ENCODE results near the gene PSMA4. TPM values are rescaled to one million over a fixed set of nuclear protein-coding genes. Genes with fewer than 3 reads are reported as not detected.

Gene PSMA4
- total and polyA plus RNA-seq, 2 experiments from 2014 or later, result 322 to 552 TPM

- TF ChIP-seq ZNF462 (CRISPR knock-in tag; IDR thresholded peaks at IDR 0.05) (no peak), EZH2phosphoT487 (IDR thresholded peaks at IDR 0.05; ENCODE audit: unreplicated experiment) (no peak), CTCF (conservative IDR thresholded peaks at IDR 0.05; ENCODE audit: low read depth in 2 of 2) (no peak), EZH2 (IDR thresholded peaks at IDR 0.05; ENCODE audit: low read depth, unreplicated experiment) (no peak), ZNF114 (CRISPR knock-in tag; IDR thresholded peaks at IDR 0.05) (no peak), NANOG (IDR thresholded peaks at IDR 0.05; ENCODE audit: borderline replicate concordance) (no peak), POLR2AphosphoS5 (IDR thresholded peaks at IDR 0.05; ENCODE audit: low read depth) (no peak), CREB1 (CRISPR knock-in tag; IDR thresholded peaks at IDR 0.05; ENCODE audit: low read depth) (no peak), JUNB (IDR thresholded peaks at IDR 0.05; ENCODE audit: unreplicated experiment) (no peak)
Observed at GRCh38 chr15:78563092-78563491, 22.8 kb downstream of the PSMA4 start (continued).
